Right ventricle myocardium inferior (tissue), 1 donor: ENCODE results near the gene SHISA4. TPM values are rescaled to one million over a fixed set of nuclear protein-coding genes. Genes with fewer than 3 reads are reported as not detected.
"Not testable (repeated sequence)": the region's sequence is repeated elsewhere in the genome, so short reads cannot be mapped to it uniquely, and the experiment has no call there.

ENCODE experiments used
- ATAC-seq: fragments of 200-7000 bp; cut with Tn5 transposase; one replicate; pipeline ENCODE4 v1.9.1; 2020; ENCODE audit warnings: mild to moderate bottlenecking, moderate library complexity
- DNase-seq: peaks from one replicate; pipeline ENCODE4 v3.0.0; 2021; ENCODE audit errors: missing footprints
- intact Hi-C: fragments of 100-400 bp; cut with DNase I; formaldehyde crosslinking; loops from one replicate; pipeline ENCODE4 v1.11.0; 2022
- total RNA-seq: library from RNA; stranded (reverse); fragmentation: NEBNext Ultra II Directional; extraction: Animal tissue kit (Norgen Biotek cat#: 25700); gene quantifications from one replicate; pipeline ENCODE4 v1.2.1, GENCODE V29; 2021
- donor health status: DM: no; HTN: yes; CAD: no; lungs with severe emphysema.

Gene SHISA4
- total RNA-seq, 1 donor from 2014 or later: 159 TPM

DNA sequence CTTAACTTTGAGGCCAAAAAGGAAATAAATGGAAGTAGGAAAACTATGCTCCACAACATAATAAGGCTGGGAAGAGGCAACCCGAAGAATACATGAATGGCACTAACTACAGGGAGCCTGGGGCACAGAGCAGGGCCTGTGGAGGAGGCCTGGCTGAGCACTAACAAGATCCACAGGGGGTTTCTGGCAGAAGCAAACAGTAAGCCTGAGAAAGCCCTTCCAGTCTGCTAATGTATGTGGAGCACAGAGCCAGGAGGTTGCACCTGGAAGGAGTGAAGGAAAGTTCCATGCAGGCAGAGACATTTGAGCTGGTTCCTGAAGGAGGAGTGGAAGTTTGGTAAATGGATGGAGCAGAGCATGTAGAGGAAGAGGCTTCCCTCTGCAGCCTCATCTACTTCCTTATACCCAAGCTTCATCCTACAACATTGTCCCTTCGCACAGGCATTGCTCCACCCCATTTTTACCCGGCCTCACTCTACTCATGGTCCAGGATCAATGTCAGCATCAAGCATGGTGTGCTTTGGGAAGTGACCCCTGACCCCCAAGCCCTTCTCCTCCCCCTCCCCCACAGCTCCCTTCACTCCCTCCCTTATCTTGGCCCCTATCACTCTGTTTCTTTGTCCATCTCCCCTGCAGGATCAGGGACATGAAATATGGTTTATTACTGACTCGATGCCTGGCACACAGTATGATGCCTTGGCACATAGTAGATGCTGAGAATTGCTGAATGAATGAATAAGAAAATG lies 23.3 kb downstream of the SHISA4 start:
- DNase-seq: no peak
- ATAC-seq: no peak
- intact Hi-C loops: no loop called here

DNA sequence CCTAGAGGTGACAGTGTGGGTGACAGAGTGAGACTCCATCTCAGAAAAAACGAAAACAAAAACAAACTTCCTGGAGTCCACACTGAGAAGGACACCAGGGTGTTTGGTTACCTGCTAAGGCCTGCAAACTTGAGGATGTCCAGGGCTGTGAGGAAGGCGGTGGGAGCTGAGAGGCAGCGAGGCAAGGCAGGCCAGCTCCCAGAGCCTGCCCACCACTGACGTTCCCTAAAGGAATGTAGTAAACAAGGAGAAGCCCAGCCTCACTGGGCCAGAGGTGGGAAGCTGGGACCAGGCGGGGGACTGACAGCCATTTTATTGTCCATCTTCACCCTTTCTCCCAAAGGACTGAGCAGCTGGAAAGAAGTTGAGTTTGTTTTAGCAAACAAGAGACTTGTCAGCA lies 24.1 kb downstream of the SHISA4 start:
- ATAC-seq (no peak), DNase-seq (no peak)
- intact Hi-C loops: no loop called here

DNA sequence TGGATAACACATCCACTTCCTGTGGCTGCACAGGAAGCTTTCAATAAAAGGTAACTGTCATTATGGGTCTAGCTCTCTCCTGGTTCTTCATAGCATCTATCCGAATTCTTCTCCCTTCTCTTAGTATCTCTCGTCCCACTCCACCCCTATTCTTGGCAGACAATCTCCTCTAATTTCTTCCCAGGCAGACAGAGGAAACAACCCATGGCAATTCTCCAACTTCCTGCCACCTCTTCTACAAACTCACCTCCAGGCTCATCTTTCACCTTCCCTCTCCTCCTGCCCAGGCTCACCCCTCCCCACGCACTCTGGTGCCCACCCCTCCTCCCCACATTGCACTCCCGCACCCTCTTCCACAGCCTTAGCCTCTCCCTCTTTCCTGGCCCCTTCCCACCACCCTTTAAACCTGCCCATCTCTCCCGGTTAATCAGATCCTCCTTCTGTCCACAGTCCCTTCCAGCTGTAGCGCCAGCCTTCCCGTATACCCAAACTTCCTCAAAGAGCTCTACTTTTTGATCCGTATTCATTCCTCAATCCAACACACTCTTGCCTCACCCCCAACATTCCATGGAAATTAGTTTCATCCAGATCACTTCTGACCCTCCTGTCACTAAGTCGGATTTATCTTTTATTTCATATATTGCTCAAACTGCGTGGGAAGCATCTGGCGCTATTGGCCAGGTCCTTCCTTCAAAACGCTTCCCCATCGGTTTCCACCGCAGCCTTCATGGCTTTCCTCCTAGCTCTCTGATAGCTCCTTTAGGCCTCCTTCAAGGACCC lies 25.9 kb downstream of the SHISA4 start:
- intact Hi-C loops: no loop called here
- DNase-seq (no peak), ATAC-seq (no peak)

DNA sequence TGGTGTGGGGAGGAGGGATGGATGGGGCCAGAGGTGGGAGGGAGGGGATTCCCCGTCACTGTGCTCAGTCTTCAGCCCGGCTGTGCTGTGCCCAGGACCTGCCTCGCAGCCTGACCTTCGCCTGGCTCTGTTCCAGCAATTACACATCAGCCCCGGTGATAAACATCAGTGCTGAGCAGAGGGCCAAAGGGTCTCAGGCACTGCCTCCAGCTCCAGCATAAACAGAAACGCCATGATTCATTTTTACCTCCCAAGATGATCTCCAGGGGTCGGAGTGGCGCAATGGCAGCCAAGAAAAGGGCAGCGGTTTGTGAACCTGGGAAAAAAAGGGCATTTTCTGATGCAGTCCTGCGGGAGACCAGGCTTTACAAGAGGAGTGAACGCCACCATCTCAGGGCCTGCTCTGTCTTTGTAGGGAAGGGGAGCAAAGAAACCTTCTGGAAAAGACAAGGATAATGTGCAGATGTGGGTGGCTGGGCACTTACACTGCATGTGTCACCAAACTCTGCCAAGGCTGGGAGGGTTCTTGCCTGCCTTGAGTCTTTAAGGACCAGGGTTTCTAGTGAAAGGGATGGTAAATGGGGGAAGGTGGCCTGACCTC lies 28.1 kb downstream of the SHISA4 start:
- intact Hi-C loops: no loop called here
- ATAC-seq (peak; percentile 63), DNase-seq (peak; percentile 74)

DNA sequence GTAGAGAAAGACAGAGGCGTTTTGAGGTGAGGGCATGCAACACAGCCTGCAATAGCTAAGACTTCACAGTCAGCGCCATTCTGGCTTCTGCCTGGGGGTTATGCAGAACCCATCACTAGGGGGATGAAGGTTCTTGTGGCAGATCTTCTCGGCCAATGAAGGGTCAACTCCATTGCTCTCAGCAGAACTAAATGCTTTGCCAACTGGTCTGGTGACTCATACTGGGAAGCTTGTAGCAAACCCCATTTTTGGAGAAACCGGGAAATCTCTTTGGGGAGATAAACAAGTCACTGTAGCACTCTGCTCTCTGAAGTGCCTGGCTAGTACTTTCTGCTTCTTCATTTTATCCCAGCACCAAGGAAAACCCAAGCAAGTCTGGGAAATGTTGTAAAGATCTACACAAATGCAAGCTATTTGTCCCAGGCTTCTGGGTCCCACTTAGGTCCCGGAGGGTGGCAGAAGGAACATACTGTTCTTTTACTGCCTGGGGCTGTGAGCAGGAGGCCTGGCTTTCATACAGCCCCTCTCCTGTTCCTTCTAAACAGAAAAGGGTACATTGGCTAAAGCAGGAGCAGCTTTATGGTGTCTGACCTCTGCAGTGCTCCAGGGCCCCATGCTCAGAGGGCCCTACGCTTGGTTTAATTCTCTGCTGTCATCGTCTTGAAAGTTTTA lies 28.8 kb downstream of the SHISA4 start:
- ATAC-seq: peak; percentile 84
- no peak for DNase-seq
- intact Hi-C loops: no loop called here

DNA sequence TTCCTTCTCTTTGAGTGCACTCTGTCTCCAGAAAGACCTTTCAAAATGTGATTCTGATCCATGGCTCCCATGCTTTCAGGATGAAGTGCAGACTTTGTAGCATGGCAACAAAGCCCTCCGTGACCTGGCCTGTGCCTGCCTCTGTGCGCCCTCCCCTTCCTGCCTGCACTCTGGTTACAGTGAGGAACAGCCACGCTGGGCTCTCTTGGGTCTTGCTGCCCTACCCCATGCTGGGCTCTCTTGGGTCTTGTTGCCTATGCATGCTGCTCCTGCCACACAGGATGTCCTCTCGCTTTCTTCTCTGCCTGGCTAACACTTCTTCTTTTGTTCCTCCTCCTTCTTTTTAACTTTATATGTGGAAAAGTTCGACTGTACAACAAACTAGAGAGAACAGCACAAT lies 29.6 kb downstream of the SHISA4 start:
- intact Hi-C loops: no loop called here
- DNase-seq (no peak), ATAC-seq (no peak)

DNA sequence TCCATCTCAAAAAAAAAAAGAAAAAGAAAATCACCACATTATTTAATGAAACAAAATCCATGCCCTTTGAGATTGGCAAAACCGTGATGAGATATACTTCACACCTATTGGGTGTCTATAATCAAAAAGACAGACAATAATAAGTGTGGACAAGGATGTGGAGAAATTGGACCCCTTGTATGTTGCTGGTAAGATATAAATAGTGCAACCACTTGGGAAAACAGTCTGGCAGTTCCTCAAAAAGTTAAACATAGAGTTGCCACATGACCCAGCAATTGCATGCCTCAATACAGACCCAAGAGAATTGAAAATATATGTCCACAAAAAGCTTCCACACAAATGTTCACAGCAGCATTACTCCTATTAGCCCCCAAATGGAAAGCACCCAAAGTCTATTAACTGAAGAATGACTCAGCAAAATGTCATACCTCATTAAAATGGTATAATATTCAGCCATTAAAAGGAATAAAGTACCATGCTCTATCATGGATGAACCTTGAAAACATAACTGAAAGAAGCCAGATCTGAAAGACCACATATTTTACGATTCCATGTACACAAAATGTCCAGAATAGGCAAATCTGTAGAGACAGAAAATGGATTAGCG lies 33.4 kb downstream of the SHISA4 start:
- ATAC-seq: no peak
- intact Hi-C loops: no loop called here
- no peak for DNase-seq

DNA sequence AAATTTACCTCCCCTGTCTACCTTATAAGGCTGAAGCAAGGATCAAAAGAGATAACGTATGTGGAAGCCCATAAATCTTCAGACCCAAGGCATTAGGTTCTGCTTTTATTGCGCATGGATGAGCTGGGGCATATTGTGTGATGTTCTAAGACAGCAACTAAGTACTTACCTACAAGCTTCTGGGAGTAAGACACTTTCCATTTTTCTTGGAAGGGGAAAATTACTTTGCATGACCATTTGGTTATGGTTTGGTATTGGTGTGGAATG lies 36.5 kb downstream of the SHISA4 start:
- intact Hi-C loops: no loop called here
- ATAC-seq: no peak

DNA sequence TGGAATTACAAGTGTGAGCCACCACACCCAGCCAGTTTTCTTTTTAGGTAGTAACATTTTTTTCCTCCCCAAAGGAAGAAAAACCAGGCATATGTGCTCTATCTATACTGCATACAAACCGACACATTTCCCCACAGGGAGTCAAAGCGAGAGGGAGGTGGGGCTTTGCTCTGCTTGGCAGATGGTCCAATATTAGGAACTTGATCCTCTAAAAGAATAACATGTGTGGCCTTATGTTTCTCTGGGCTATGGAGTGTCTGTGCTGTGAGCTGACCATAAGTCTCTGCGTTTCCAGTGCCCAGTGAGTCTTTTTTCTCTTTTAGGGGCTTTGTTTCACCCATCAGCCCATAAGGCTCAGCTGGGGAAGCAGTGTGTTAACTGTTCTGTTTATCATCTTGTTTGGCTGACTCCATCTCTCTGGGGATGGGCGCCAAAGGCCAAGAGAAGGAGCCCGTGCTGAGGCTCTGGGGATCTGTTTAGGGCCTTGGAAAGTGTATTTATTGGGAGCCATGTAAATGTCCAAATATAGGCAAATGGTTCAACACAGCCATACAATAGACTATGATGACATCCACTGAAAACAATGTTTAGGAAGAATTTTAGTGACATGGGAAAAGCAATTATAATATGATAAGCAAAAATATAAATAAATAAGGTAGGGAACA lies 37.4 kb downstream of the SHISA4 start:
- intact Hi-C loops: no loop called here
- ATAC-seq: no peak
- DNase-seq: no peak

More for the DNA sequence above, 36.5 kb downstream of the SHISA4 start:
- DNase-seq: no peak

DNA sequence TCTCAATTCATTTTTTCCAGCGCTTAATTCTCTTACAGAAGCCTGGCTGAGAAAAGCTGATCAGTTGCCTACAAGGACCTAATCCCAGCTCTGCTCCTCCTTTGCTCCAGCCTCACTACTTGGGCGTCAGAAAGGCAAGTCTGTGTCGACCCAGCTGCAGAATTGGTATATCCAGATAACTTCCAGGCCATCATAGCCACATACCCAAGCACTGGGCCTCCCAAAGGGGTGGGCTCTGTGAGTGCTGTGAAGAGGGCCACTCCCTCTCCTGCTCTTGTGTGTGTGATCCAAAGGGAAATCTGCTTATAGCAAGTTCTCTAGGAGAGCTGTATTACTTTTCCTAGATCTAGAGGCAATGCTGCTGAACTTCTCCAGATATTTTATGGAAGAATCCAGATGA lies 39.6 kb downstream of the SHISA4 start:
- no peak for DNase-seq
- intact Hi-C loops: no loop called here
- ATAC-seq: no peak

DNA sequence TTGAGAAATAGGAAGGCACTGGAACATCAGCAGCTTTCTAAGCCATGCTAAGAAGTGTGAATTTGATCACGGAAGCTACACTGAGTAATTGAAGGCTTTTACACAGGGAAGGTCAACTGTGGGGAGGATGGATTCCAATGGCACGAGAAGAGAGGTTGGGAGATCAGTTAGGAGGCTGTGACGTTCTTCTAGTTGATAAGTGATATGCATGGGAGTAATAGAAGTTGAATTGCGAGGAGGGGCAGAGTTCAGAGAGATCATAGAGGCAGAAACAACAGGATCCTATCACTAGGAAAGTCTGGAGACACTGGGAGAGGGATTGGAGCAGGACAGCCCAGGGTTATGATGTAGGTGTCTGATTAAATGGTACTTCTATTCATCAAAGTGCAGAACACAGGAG lies 41.4 kb downstream of the SHISA4 start:
- ATAC-seq (no peak), DNase-seq (no peak)
- intact Hi-C loops: no loop called here

DNA sequence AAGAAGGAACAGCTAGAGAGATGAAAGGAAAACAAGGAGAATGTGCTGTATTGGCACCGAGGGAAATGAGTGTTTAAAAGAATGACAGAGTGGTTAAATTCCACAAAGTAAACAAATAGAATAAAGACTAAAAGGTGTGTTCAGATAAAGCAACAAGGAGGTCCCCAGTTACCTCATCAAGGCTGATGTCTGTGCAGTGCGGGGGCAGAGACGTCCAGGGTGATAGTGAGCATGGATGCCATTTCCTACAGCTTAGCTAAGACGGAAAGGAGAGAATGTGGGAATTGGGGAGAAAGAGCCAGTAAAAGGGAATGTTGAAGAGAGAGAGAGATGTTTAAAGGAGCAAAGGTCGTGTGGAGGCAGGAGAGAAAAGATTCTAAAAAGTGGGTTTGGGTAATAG lies 42.1 kb downstream of the SHISA4 start:
- intact Hi-C loops: no loop called here
- DNase-seq (no peak), ATAC-seq (no peak)

DNA sequence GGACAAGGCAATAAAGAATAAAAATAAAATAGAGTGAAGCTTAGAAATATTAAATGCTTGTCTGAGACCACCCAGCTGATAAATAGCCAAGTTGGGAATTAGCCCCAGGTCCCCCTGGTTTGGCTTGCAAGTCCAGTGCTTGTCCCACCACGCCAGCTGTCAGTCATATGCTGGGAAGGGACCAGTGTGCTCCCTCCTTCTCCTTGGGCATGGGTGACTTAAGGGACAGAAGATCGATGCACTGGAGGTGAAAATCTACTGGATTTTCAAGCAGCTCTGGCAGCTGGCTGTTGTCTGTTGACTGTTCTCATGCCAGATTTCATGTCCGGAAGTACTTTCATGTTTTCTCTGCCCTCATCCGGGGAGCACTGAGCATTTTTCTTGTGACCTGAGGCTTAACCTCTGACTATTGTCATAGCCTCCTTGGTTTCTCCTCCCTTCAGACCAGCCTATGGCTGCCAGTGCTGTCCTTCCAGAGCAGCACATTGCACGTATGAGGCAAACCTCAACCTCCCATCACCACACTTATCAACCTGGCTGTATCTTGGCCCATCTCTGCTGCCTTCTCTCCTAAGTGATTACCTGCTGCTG lies 45.2 kb downstream of the SHISA4 start:
- DNase-seq (no peak), ATAC-seq (no peak)
- intact Hi-C loops: no loop called here

DNA sequence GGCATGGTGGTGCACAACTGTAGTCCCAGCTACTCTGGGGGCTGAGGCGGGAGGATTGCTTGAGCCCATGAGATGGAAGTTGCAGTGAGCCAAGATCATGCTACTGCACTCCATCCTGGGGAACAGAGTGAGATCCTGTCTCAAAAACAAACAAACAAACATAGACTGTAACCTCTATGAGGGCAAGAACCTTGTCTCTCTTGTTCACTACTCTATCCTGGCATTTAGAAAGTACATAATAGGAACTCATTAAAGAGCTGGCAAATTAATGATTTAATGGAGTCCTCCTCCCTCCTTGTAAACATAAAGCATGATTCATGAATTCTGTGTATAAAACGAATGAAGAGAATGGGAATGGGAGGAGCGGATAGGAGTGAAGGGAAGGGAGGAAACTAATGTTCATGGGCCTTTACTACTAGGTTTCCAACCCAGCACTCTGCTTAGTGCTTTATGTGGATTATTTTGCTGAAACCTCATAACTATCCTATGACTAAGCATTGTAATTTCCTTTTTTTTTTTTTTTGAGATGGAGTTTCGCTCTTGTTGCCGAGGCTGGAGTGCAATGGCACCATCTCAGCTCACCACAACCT lies 49.0 kb downstream of the SHISA4 start:
- DNase-seq: no peak
- intact Hi-C loops: no loop called here
- no peak for ATAC-seq

DNA sequence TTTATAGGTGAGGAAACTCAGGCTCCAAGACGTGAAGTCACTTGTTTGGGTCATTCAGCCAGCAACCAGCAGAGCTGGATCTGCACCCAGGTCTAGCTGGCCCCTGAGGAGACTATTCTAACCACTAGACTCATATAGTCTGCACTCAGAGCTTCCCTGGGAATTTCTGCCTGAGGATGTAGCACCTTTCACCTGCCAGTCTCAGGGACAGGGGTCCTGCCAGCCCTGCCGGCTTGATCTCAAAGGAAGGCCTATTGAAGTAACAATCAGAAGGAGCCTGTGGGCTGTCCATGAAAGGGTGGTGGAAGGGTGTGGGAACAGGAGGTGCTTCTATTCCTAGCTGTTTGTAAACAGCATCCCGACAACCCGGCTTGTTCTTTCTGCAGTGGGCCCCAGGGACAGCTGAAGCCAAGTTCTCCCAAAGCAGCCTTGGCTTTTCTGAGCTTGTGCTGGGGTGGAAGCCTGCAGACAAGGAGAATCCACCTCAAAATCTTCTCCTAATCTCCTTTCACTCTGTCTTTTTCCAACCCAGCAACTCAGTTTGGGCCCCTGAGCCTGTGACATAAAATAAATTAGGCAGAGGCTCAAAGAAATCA lies 49.8 kb downstream of the SHISA4 start:
- no peak for DNase-seq
- ATAC-seq: peak; percentile 50
- intact Hi-C loops: no loop called here

DNA sequence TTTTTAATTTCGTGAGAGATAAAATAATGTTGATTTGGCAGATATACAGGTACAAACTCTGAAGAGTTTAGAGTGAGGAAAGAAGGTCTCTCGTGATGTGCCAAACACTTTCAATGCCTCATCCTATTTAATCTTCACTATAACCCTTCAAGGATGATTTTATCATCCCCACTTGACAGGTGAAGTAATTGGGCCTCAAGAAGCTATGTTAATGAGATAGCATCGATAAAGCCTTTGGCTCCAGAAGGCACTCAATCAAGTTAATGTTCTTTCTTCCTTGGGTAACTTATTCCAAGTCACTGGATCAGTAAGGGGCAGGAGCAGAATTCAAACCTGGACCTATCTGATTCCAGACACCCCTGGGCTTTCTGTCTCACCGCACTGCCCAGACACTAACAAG lies 50.5 kb downstream of the SHISA4 start:
- intact Hi-C loops: no loop called here
- DNase-seq: no peak
- no peak for ATAC-seq

DNA sequence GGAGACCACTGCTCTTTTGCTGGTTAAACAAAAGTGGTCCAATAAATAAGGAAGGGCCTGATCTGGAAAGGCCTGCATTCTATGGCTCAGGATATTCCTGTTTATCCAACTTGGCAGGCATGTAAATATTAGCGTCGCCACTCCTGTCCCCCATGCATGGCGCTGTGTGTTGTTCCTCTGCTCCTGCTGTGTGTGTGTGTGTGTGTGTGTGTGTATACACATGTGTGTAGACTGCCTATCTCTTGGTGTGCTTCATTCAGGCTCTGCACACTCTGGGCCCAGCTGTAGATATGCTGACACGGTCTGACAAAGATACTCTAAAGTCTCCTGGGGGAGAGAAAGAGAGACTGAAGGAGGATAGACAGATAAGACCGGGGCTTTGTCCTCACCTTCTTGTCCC lies 50.9 kb downstream of the SHISA4 start:
- ATAC-seq (no peak), DNase-seq (no peak)
- intact Hi-C loops: no loop called here

DNA sequence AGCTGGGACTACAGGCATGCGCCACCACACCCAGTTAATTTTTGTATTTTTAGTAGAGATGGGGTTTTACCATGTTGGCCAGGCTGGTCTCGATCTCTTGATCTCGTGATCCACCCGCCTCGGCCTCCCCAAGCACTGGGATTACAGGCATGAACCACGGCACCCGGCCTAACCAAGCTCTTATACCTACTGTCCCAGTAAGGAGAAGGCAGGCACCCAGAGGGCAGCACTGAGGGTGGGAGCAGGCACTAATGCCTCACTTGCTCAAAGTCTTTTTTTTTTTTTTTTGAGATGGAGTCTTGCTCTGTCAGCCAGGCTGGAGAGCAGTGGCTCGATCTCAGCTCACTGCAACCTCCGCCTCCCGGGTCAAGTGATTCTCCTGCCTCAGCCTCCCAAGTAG lies 51.6 kb downstream of the SHISA4 start:
- DNase-seq, ATAC-seq, intact Hi-C loops: not testable (repeated sequence)
